Dedifferentiated amniotic fluid mesenchymal stem cell (primary cell): Measurements from ENCODE around the gene MAN1B1.

Experiments
- DNase-seq: peaks from one replicate; pipeline ENCODE4 v3.0.0-alpha.2; 2016; ENCODE audit errors: extremely low spot score

MAN1B1 gene

DNA sequence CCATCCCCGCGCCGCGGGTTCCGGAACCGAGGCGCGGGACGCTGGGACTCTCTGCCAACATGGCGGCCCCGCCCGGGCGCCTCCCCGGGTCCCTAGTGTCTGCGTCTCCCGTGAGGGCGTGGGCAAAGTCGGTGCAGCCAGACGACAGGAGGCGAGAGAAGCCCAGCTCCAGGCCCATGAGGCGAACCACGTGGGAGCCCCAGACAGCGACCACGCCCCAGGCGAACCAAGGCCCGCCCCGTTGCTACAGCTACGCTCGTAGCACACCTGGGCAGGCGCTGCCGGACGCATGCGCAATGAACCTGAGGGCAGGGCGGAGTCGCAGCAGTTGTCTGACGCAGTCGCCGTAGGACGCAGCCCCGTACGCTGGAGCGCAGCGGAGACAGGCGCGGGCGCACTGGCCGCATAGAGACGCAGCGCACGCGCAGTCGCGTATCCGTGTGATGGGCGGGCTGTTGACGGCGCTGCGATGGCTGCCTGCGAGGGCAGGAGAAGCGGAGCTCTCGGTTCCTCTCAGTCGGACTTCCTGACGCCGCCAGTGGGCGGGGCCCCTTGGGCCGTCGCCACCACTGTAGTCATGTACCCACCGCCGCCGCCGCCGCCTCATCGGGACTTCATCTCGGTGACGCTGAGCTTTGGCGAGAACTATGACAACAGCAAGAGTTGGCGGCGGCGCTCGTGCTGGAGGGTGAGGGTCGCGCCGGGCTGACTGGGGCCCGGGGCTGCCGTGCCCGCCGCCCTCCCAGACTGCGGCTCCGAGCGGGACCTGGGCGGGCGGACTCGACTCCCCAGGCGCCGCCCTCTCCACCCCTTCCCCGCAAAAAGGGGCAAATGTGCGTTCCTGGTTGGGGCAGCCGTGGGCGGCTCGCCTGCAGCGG is at the start of gene MAN1B1:
TSS of gene MAN1B1 (plus strand) at position 455 of the 878 bp plus-strand sequence. CDS start at position 470, 15 bp downstream.
- DNase-seq: peak; percentile 91

DNA sequence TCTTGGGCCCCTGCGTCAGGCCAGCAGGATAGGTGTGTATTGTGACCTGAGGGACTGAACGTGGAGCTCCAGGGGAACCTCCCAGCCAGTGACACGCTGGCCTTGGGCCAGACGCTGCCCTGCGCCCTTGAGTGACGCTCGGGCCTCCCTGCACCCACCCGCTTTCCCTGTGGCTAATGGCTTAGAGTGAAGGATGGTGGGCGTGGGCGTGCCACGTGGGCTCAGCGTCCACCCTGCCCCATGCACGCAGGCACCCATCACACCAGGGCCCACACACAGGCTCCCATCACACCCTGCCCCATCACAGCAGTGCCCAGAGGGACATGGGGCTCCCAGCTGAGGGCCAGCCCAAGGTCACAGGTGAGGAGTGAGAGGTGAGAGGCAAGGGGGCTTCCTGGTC is 49.8 kb upstream of the MAN1B1 start:
- DNase-seq: no peak

DNA sequence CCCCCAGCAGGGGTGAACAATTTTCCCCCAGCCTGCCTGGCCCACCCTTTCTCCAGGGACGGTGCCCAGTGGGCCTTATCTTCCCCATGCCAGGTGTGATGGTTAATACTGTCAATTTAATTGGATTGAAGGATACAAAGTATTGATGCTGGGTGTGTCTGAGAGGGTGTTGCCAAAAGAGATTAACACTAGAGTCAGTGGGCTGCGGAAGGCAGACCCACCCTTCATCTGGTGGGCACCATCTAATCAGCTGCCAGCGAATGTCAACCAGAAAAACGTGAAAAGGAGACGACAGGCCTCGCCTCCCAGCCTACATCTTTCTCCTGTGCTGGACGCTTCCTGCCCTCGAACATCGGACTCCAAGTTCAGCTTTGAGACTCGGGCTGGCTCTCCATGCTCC is 49.3 kb upstream of the MAN1B1 start:
- DNase-seq: no peak

DNA sequence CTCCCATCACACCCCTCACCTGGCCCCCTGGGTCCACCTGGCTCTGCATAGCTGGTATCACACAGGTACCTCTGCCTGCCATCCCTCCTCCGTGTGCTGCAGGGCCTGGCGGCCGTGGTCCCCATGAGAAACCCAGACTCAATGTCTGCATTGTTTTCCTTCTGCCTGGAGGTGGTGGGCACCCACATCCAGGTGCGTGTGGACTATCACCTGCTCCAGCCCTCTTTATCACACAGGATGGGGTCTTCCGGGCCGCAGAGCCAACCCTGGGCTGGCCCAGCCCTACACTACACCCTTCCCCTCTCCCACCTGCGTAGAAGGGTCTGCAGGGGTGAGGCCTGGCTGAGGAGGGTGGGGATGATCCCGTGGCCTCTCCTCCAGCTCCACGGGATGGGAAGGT is 47.9 kb upstream of the MAN1B1 start:
- no peak for DNase-seq

DNA sequence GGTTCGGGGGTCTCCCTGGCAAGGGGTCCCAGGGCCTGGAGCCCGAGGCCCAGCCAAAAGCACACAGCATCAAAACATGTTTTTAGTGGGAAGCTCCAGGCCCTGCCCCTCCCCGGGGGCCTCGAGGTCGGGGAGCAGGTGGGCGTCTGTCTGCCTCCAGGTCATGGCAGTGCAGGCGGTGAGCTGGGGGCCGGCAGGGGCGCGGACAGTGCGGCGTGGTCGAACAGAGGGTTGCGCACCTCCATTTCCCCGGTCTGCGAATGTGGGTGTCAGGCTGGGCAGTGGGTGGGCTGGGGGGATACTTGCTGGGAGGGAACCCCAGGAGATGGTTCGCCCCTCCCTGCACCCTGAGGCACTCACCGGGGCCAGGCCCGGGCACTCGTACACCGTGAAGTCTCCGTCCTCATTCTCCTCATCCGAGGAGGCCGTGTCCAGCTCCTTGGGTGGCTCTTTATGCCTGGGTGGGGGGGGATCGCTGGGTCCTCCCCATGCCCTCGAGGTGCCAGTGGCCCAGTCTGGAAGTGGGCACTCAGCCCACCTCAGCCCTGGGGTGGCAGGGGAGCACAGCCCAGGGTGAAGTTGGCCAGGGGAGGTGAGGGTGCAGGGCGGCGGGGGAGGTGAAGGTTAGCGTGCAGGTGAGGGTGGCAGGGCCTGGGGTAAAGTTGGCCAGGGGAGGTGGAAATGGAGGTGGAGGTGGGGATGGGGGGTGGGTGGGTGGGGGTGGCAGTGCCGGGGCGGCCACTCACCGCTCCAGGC is 47.0 kb upstream of the MAN1B1 start:
- DNase-seq: no peak

DNA sequence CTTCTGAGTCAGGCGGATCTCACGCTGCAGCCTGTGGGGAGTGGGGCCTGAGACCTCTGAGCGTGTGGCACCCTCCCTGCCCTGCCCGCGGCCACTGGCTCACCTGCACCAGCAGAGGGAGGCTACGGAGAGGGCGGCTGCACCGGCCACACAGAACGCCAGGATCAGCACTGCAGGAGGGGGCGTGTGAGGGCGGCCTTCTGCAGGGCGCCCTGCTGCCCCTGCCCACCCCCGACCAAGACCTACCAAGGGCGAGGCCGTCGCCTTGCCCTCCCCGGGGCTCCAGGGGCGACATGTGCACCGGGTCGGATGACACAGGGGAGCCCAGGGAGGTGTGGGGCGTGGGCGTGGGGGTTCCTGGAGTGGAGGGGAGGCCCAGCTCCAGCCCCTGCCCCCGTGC is 46.2 kb upstream of the MAN1B1 start:
- DNase-seq: no peak

DNA sequence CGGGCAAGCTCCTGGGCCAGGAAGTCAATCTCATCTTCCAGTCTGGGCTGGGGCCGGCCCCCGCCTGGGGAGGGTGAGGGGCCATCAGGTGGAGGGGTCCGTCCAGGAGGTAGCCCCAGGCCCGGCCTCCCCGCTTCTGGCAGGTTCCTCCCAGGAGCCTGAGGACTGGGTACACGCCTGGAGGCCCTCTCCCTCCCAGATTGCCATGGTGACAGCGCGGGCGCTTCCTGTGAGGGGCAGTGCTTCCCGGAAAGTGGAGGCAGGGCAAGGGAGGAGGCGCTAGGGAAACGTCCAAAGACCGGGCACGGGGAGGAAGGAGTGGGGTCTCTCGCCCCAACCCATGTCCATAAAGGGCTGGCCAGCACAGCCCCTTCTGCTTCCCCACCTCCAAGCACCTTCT is 45.7 kb upstream of the MAN1B1 start:
- no peak for DNase-seq

DNA sequence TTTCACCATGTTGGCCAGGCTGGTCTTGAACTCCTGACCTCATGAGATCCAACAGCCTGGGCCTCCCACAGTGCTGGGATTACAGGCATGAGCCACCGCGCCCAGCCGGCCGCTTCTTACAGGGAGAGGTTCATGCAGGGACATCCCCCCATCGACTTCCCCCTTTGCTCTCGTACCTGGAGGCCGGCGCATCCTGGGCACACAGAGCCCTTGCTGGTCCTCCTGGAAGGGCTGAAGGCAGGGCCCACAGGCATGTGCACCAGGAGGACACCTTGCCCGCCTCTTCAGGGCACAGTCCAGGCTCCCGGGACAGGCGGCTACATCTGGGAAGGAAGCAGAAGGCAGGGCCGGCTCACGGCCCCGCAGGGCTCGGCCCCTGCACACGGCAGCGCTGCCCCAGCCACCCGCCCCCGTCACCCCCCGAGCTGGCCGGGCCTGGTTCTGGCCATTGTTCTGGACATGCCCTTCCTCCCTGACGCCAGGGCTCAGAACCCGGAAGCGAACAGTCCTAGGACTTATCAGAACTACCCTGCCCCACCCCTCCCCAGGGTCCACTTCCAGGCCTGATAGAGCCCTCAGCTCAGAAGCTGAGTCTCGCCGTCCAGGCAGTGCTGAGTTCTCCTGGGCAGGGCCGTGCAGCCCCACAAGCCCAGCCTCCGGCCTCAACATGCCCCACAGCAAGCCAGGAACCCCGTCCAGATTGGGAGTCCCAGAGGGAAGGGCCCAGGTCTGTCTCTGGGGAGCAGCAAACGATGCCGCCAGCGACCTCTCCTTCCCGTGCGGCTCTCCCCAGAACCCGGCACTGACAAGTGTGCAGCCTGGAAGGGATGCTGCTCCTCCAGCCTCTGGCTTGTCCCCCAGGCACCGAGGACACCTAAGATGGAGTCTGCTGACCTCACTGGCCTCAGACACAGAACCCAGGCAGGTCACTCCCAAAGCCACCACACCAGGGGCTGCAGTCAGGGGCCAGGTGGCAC is 43.7 kb upstream of the MAN1B1 start:
- DNase-seq: no peak

DNA sequence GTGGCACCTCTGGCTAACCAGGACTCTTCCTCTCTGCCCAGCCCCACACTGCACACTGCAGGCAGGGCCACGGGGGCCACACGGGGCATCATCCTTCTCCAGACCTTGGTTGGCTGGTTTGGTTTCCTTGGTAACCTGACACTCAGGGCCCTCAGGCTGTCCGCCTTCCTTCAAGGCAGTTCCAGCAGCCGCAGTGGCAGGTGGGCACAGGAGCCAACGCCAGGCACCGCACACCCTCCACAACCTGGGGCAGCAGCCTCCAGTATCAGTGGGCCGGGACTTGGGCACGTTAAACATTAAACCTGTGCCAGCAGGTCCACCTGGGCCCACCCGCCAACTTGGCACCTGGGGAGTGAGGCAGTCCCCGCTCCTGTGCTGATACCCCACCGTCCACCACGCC is 42.7 kb upstream of the MAN1B1 start:
- DNase-seq: no peak

DNA sequence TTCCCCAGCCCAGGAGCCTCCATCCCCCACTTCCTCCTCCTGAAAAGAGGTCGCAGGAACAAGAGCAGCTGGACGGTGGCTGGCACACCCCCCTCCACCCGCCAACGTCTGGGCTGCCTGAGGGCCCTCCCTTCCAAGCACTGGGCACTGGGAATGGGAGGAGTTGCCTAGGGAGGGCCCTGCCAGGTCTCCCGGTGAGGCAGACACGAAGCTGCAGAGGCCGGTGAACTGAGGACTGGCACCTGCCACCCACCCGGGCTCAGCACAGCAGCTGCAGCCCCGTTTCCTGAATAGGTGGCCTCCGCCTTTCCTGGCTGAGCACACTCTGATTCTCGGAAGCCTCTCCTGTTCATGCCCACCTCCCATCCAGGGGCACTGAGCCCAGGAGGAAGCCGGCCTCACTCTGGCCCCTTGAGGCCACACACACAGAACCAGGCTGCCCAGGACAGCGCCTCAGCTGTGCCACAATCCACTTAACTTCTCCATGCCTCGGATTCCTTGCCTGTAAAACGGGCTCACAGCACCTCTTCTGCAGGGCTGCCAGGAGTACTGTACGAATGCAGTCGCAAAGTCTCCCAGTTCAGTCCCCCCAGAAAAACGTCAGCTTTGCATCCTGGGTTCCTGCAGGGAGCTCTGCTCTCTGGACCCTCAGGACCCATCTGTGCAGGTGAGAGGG is 42.1 kb upstream of the MAN1B1 start:
- no peak for DNase-seq

DNA sequence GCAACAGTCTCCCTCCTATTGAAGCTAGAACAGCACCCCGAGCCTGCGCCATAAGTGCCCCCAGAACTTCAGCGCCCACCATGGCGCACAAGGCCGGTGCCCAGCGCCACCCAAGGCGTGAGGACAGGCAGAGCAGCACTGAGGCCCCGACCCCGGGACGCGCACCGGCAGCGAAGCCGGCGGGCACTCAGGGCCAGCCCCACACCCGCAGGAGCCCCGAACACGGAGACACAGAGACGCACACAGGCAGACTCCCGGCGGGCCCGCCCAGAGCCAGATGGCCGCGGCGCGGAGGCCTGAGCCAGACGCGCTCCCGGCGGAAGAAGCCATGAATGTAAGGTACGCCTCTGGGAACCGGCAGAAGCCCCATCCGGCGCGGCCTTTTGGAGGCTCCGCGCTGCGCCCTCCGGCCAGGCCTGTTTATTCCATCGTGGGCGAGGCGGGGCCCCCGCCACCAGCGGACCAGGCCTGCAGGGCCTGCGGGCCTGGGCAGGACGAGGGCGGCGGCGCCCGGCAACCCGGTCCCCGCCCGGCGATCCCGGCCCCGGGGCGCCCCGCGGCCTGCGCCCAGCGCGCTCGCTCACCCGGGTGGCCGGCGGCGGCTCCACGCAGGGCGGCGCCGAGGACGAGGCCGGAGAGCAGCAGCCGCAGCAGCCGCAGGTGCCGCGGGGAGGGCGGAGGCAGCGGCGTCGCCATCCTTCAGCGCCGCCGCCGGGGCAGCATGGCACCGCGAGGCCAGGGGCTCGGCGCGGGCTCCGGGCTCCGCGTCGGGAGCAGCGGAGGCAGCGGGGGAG is 41.3 kb upstream of the MAN1B1 start:
- no peak for DNase-seq

DNA sequence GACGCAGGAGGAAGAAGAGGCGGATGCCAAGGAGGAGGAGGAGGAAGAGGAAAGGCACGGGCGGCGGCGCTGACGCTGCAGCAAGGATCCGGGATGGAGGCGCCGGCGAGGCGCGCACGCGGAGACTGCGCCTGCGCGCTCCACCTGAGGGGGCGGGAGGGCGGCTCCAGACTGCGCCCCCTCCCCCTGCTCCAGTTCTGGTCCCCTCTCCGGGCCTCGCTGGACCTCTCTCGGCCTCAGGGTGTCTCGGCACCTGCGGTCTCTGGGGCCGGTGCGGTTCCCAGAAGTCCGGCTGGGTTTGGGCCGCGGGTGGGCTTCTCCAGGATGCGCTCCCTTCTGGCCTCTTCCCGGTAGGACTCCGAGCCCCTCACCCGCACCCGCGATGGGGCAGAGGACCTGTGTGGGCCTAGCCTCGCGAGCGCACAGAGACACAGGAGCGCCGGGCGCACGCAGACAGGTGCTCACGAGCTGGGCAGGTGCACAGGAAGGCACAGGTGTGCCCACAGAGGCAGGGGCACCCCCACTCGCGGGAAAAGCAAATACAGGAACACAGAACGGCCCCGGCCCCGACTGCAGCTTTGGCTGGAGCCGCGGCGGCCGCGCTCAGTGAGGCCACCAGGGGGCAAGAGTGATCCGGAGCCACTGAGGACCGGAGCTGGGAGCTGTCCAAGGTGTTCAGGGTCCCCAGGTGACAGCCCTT is 40.5 kb upstream of the MAN1B1 start, which contains the start of gene NPDC1:
TSS of gene NPDC1 (minus strand) at position 90 of the 700 bp plus-strand sequence. CDS start 188 bp downstream, outside the sequence.
- peak; percentile 61 for DNase-seq

DNA sequence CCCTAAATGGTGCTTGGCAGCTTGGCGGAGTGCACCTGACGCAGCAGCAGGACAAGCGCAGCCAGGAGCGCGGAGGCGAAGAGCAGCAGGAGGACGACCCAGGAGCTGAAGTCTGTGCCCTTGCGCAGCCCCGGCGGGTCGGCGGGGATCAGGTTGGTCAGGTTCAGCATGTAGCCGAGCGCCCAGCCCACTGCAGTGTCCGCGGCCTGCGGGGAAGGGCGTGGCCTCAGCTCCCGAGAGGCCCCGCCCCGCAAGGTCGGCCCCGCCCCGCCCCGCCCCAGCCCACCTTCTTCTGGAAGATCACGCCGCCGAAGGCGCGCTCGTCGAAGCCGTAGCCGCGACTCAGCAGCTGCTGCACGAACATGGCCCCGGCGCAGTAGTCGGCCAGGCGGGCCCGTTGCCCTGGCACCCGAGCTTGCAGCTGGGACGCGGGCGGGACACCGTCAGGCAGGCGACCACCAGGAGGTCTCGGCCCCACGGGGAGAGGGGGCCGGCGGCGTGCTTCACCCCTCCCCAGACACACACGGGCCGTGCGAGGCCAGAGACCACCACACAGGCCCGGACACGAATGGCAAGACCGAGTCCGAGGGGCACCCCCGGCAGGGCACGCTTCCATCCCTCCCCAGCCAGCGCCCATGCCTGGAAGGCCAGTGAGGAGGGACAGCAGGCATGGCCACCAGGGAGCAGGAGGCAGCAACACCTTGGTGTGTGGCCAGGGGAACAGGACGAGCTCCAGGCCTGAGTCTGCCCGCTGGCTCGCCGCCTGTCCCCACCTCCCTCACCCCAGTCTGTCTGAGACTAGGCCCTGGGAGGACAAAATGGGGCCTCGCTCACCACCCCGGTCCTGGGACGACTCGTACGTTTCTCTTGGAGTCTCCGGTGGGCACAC is 37.9 kb upstream of the MAN1B1 start:
- DNase-seq: no peak

DNA sequence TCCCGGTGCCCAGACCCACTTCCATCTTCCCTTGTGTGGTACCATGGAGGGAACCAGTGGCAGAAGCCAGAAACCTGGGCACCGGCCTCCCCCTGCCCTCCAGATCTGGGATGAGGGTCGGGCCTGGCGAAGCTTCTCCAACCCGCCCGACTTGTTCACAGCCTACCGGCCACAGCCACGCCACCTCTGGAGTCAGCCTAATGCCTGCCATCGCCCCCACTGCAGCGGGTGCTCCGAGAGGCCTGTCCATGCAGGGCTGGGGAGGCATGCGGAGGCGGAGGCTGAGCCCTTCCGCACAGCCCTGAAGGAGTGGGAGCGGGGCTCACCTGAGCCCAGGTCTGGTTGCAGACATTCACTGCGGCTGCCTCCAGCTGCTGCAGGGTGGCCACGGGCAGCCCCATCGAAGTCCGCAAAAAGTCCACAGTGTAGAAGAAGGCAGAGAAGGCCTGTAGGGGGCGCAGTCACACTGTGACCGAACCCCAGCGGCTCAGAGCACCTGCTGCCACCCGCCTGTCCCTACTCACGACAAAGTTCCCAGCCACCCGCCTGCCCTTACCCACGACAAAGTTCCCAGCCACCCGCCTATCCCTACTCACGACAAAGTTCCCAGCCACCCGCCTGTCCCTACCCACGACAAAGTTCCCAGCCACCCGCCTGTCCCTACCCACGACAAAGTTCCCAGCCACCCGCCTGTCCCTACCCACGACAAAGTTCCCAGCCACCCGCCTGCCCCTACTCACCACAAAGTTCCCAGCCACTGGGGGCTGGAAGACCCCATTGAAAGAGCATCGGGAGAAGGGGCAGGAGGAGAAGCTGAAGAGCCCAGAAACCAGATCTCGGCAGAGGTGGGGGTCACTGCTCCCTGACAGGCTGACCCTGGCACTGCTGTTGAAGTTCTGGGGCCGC is 37.0 kb upstream of the MAN1B1 start:
- peak; percentile 32 for DNase-seq

DNA sequence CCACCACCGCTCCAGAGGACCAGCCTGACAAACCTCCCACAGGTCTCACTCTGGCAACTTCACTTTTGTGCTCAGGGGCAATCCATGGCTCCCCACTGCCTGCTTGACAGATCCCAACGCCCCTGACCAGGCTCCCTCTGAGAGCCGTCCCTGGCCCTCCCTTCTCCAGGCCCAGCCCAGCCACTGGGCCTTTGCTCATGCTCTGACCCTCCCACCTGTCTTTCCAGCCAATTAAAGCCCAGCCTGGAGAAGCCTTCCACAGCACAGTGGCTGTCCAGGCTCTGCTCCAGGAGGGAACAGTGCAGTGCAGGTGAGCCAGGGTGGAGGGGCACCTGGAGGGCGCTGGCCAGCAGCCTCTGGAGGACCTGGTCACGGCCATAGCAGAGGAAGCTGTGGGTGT is 36.2 kb upstream of the MAN1B1 start:
- no peak for DNase-seq

DNA sequence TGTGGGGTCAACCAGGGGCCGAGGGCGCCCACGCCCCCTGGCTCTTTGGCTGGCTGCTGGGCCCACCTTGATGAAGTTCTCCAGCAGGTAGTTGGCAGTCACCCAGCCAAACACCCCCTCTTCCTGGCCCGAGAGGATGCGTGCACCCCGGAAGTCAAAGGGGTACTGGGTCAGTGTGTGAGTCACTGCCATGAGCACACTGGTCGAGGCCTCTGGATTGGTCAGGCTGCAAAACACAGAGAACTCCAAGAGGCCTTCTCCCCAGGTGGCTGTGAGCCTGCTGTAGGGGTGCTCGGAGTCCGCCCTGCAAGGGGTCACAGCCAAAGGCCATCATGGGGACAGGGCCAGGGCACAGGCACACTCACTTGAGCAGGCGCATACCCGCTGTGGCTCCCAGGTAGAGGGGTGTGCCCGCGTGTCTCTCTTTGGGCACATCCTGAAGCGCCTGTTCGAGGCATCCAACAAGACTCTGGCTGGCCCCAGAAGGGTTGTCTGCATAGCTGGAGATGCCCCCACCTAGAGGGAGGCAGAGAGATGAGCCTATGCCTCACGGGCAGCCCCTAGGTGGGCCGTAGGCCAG is 35.5 kb upstream of the MAN1B1 start:
- DNase-seq: no peak

DNA sequence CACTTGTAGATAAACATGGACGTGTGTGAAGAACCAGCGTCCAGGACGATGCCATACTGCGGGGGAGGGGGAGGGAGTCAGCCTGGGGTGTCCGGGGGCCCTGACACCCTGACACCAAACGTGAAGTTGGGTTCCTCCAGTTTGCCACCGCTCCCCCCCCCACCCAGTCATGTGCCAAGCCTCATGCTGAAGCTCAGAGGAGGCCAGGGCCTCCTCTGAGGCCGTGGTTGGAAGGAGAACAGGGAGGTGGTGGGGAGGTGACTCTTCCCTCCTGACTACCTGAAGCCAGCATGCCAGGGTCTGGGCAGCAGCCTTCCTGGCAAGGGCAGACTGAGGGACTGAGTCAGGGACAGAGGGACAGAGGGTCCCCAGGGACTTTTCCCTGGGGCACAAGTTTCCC is 34.5 kb upstream of the MAN1B1 start:
- DNase-seq: no peak
